ENCODE measurements around the gene CEACAM3.

CEACAM3 gene

DNA sequence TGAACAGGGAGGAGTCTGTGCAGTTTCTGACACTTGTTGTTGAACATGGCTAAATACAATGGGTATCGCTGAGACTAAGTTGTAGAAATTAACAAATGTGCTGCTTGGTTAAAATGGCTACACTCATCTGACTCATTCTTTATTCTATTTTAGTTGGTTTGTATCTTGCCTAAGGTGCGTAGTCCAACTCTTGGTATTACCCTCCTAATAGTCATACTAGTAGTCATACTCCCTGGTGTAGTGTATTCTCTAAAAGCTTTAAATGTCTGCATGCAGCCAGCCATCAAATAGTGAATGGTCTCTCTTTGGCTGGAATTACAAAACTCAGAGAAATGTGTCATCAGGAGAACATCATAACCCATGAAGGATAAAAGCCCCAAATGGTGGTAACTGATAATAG lies 25.0 kb upstream of the CEACAM3 start:
- H3K36me3 ChIP-seq (ENCODE audit: insufficient read depth, low read length): no peaks in the 10 kb centered on the region
- no peak overlapping the region for H2AFZ ChIP-seq (ENCODE audit: low read length)
- H3K79me2 ChIP-seq (ENCODE audit: insufficient read depth, low read length): no peaks in the 10 kb centered on the region
- H3K4me3 ChIP-seq (ENCODE audit: low read length, poor library complexity, severe bottlenecking): no peak overlapping the region
- H3K27me3 ChIP-seq (ENCODE audit: insufficient read depth, low read length, poor library complexity, severe bottlenecking): peaks cover 25% of the 10 kb centered on the region
- H3K9me2 ChIP-seq (replicated peaks; ENCODE audit: low read depth, low read length): no peaks in the 10 kb centered on the region
- no peaks in the 10 kb centered on the region for H3K9me3 ChIP-seq (ENCODE audit: insufficient read depth, low read depth, low read length)
- H4K20me1 ChIP-seq (ENCODE audit: insufficient read depth, low read length, poor library complexity, severe bottlenecking): no peaks in the 10 kb centered on the region
- H3K9ac ChIP-seq (ENCODE audit: low read depth, low read length, poor library complexity, severe bottlenecking): no peak overlapping the region
- no peak overlapping the region for H3K4me2 ChIP-seq (ENCODE audit: low read depth, low read length, poor library complexity, severe bottlenecking)
- peaks cover 3% of the 10 kb centered on the region for H3K4me1 ChIP-seq (ENCODE audit: insufficient read depth, low read length, poor library complexity, severe bottlenecking)
- no peaks in the 10 kb centered on the region for H3F3A ChIP-seq (ENCODE audit: low read depth)
- no peak for TF ChIP-seq EZH2phosphoT487 (IDR thresholded peaks at IDR 0.05; ENCODE audit: borderline replicate concordance)
- TF ChIP-seq, protein P1, sequence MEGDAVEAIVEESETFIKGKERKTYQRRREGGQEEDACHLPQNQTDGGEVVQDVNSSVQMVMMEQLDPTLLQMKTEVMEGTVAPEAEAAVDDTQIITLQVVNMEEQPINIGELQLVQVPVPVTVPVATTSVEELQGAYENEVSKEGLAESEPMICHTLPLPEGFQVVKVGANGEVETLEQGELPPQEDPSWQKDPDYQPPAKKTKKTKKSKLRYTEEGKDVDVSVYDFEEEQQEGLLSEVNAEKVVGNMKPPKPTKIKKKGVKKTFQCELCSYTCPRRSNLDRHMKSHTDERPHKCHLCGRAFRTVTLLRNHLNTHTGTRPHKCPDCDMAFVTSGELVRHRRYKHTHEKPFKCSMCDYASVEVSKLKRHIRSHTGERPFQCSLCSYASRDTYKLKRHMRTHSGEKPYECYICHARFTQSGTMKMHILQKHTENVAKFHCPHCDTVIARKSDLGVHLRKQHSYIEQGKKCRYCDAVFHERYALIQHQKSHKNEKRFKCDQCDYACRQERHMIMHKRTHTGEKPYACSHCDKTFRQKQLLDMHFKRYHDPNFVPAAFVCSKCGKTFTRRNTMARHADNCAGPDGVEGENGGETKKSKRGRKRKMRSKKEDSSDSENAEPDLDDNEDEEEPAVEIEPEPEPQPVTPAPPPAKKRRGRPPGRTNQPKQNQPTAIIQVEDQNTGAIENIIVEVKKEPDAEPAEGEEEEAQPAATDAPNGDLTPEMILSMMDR (conservative IDR thresholded peaks at IDR 0.05; ENCODE audit: low read length): no peak

DNA sequence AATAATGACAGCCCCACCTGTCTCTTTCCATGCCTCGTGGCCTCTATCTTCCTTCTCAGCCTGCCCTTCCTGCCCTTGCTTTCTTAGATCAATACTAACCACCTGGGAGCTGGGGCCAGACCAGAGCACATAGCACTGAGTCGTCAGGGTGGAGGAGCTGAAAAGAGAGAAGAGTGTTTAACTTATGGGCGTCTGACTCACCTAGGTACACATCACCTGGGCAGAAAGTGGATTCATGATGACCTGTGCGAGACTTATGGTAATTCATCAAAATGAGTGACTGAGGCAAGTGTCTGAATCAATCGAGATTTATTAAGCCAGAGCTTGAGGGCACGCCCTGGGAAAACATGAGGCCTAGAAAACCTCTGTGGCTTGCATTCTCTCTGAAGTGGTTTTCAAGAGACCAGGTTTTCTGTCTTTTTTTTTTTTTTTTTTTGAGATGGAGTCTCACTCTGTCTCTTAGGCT lies 21.8 kb upstream of the CEACAM3 start:
- no peaks in the 10 kb centered on the region for H3K9me3 ChIP-seq (ENCODE audit: insufficient read depth, low read depth, low read length)
- H2AFZ ChIP-seq (ENCODE audit: low read length): no peak overlapping the region
- no peak overlapping the region for H3K9ac ChIP-seq (ENCODE audit: low read depth, low read length, poor library complexity, severe bottlenecking)
- H3F3A ChIP-seq (ENCODE audit: low read depth): no peaks in the 10 kb centered on the region
- H3K4me3 ChIP-seq (ENCODE audit: low read length, poor library complexity, severe bottlenecking): no peak overlapping the region
- no peaks in the 10 kb centered on the region for H3K9me2 ChIP-seq (replicated peaks; ENCODE audit: low read depth, low read length)
- TF ChIP-seq, protein P1 (conservative IDR thresholded peaks at IDR 0.05; ENCODE audit: low read length): no peak
- no peak for TF ChIP-seq EZH2phosphoT487 (IDR thresholded peaks at IDR 0.05; ENCODE audit: borderline replicate concordance)
- no peak overlapping the region for H3K4me2 ChIP-seq (ENCODE audit: low read depth, low read length, poor library complexity, severe bottlenecking)
- H3K79me2 ChIP-seq (ENCODE audit: insufficient read depth, low read length): no peaks in the 10 kb centered on the region
- no peaks in the 10 kb centered on the region for H4K20me1 ChIP-seq (ENCODE audit: insufficient read depth, low read length, poor library complexity, severe bottlenecking)
- peaks cover 3% of the 10 kb centered on the region for H3K4me1 ChIP-seq (ENCODE audit: insufficient read depth, low read length, poor library complexity, severe bottlenecking)
- H3K36me3 ChIP-seq (ENCODE audit: insufficient read depth, low read length): no peaks in the 10 kb centered on the region
- peaks cover 41% of the 10 kb centered on the region for H3K27me3 ChIP-seq (ENCODE audit: insufficient read depth, low read length, poor library complexity, severe bottlenecking)

DNA sequence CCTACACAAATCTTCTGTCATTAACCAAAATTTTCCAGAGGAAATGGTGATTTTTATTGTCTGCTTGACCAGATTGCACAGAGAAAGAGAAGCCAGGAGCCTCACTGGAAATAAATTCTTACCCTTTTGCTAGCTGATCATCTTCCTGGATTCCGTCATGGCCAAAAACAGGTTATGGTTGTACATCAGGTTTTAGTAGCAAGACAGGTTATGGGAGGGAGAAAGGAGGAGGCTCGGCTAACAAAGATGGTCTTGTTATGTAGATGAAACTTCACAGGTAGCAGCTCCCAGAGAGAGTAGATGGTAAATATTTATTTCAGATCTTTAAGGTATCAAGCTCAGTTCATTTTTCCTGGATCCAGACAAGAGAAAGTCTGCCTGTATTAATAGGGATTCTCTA lies 19.7 kb upstream of the CEACAM3 start:
- TF ChIP-seq, protein P1 (conservative IDR thresholded peaks at IDR 0.05; ENCODE audit: low read length): no peak
- no peak for TF ChIP-seq EZH2phosphoT487 (IDR thresholded peaks at IDR 0.05; ENCODE audit: borderline replicate concordance)
- H3K4me1 ChIP-seq (ENCODE audit: insufficient read depth, low read length, poor library complexity, severe bottlenecking): peaks cover 3% of the 10 kb centered on the region
- no peak overlapping the region for H3K4me3 ChIP-seq (ENCODE audit: low read length, poor library complexity, severe bottlenecking)
- no peaks in the 10 kb centered on the region for H3F3A ChIP-seq (ENCODE audit: low read depth)
- H3K9ac ChIP-seq (ENCODE audit: low read depth, low read length, poor library complexity, severe bottlenecking): no peak overlapping the region
- H2AFZ ChIP-seq (ENCODE audit: low read length): no peak overlapping the region
- H3K9me2 ChIP-seq (replicated peaks; ENCODE audit: low read depth, low read length): no peaks in the 10 kb centered on the region
- H3K36me3 ChIP-seq (ENCODE audit: insufficient read depth, low read length): no peaks in the 10 kb centered on the region
- H3K9me3 ChIP-seq (ENCODE audit: insufficient read depth, low read depth, low read length): no peaks in the 10 kb centered on the region
- H3K4me2 ChIP-seq (ENCODE audit: low read depth, low read length, poor library complexity, severe bottlenecking): no peak overlapping the region
- H3K79me2 ChIP-seq (ENCODE audit: insufficient read depth, low read length): no peaks in the 10 kb centered on the region
- no peaks in the 10 kb centered on the region for H4K20me1 ChIP-seq (ENCODE audit: insufficient read depth, low read length, poor library complexity, severe bottlenecking)
- H3K27me3 ChIP-seq (ENCODE audit: insufficient read depth, low read length, poor library complexity, severe bottlenecking): peaks cover 35% of the 10 kb centered on the region
